Fibroblast of peridontal ligament (primary cell): ENCODE results near the gene LIF.
"Not testable (repeated sequence)": the region's sequence is repeated elsewhere in the genome, so short reads cannot be mapped to it uniquely, and the experiment has no call there.

Experiments
- DNase-seq: peaks from one replicate; pipeline ENCODE4 v3.0.0-alpha.2; 2010; ENCODE audit errors: extremely low read depth

Gene LIF

DNA sequence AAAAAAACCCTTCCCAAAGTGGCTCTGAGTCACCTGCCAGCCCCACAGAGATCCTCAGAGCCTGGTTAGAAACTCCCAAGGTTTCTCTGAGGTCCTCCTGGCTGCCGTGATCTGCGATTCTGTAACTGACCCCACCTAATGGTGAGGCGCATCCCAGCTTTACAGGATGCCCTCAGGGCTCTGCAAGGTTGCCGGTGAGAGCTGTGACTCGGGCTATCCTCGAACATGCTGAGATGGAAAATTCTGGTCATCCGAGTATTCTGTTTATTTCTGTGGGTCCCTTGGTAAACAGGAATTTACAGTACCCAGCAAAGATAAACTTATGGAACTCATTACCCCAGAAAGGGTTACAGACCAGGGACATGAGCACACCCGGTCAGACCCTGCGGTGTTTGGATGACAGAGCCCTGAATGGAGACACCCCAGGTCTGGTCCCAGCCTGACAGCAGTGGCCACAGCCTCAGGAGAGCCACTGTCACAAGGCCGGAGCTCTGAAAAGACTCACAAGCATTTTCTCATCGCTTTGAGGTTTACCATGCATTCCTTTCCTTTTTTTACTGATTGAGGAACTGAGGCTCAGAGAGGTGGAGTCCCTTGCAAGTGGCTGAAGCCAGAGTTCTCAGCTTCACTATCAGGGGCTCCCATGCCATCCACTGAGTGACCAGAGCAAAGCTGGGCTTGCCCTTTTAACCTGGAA, 22.2 kb downstream of the LIF start:
- DNase-seq = peak; percentile 55

DNA sequence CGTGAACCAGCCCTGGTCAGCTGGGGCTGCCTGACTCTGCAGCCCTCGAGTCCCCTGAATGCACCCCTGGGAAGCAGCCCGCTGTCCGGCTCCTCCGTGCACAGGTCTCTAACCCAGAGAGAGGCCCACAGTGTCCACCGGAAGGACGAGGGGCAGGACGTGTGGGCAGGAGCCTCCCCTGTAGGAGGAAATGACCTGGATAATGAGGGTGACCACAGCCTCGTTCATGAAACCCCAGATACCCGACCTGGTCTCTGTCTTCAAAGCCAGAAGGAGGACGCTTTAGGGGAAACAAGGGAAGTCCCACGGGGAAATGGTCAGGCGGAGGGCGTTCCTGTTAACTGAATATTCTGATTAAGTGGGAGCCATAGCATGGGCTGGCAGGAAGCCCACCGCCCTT, 23.3 kb downstream of the LIF start:
- no peak for DNase-seq

DNA sequence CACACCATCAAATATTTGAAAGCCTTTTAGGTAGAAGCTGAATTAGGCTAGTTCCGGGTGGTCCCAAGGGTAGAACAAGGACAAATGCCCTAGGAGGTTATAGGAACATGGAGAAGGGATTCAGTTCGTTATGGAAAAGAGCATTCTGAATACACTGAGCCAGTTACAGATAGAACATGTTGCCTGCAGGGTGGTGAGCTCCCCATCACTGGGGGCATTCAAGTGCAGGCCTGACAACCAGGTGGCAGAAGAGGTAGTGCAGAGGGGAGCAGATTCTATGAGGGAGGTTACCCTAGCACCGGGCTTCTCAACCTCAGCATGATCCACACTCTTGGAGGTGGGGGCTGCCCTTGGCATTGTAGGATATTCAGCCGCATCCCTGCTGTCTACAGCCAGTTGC, 24.2 kb downstream of the LIF start:
- DNase-seq = no peak

DNA sequence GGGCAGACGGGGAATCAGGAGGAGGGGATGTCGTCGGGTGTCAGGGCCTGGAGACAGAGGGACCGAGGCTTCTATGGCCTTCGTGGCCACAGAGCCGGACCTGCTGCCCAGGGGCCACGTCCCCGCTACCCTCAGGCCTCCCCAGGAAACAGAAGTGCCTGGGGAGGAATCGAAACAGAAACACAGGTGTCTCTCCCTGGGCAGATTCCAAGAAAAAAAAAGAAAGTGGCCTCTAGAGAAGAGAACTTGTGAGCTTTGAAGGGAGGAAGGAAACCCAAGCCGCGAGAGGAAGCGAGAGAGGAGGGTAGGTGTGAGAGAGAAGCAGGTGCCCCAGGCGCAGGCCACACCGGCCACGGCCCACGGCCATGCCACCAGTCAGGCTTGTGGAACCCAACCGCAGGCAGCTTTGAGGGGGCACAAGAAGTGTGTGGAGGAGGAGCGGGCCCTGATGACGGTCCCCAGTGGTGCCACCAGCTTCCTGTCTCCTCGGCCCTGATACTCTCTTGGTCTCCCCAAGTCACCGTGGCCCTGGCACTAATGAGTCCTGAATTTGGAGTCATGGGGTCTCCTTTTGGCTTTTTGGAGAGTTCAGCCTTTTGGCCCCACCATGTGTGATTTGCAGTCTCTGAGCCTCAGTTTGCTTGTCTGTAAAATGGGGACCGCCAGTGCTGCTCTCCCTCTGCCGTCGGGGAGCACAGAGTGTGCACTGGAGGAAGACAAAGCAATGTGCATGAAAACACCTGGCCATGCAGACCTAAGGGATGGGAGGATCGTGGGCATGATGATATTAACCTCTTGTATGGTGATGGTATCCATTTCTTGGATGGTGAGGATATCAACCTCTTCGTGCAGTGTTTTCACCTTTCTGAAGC, 25.2 kb downstream of the LIF start:
- DNase-seq = no peak

- DNase-seq = no peak
Measured at GRCh38 chr22:30220338-30221012, 26.1 kb downstream of the LIF start.

GRCh38 chr22:30219668-30220278, 26.8 kb downstream of the LIF start:
- DNase-seq = no peak

GRCh38 chr22:30219049-30219654, 27.4 kb downstream of the LIF start:
- no peak for DNase-seq

DNA sequence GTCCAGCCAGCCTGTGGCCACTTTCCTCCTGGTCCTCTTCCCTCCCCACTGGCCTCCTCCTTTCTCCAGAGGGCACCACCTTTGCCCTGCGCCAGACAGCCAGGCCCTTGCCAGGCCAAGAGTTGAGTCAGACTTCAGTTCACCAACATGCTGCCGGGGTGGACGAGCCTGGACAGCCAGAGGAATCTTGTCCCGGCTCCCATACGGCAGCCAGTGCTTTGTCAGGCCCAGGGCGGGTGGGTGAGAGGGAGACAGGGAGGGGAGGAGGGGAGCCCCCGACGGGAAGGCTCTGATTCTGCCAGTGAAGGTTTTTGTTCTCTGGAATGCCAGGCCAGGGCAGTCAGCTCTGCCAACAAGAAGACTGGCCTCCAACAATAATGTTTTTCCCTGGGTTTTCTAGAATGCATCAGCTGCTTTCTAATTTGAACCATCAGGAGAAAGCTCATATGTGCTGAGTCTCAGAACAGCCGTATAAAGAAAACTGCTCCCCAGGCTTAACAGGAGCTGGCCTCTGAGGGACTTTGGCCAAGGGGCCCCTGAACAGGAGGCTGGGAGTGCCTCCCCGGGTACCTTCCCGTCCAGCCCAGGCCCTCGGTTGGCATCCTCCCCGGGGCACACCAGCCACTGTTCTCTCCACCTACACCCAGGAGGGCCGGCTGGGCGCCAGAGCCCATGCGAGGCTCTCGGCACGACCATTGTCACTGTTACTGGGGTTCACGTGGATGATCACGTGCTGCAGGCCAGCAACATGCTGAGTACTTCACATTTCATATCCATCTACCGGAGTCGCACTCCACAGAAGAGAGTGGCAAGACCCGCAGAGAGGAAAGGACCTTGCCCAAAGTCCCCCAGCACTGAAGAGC, 28.6 kb downstream of the LIF start:
- DNase-seq = peak; percentile 82

- DNase-seq = no peak
Measured at GRCh38 chr22:30216710-30217109, 29.8 kb downstream of the LIF start.

GRCh38 chr22:30216272-30216671, 30.3 kb downstream of the LIF start:
- not testable (repeated sequence) for DNase-seq

DNA sequence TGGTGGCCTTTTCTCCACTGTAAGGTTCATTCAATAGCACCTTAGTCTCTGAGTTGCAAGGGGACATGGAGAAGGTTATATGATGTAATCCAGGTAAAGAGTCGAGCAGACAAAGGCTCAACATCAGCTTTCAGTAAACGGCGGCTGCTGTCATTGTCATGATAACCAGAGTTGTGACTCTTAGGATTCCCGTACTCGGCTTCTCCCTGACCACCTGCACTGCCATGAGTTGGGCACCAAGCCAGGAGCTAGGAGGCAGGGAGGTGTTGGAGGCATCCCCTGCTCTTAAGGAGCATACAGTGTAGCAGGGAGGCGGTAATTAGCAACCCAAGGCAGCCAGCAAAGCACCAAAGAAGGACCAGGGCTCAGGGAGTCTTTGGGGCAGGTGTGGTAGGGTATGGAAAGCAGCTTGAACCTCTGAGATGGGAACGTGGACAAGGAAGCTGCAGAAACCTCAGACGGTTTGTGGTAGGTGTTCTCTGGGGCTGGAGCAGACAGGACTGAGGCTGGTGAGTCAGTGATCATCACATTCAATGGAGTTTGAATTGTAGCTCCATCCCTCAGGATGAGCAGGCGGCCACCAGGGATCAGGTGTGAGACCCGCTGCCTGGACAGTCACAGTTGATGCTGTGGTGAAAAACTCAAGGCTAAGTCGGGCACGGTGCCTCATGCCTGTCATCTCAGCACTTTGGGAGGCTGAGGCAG, 31.7 kb downstream of the LIF start:
- DNase-seq = no peak

DNA sequence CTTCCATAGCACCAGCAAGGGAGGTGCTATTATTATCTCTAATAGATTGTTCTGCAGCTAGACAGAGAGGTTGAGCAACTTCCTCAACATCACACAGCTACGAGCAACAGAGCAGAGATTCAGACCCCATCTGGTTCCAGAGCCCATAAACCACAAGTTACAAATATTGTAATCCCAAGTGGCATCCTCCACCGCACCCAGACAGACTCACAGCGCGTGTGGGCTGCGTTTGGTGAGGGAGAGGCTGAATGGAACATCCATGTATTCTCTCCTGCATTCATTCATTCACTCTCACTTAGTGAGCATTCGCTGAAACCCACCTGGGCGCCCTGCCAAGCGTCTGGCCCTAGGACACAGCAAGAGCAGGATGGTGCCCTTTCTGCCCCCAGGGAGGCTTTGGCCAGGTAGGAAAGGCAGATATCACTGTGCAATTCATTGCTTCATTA, 33.5 kb downstream of the LIF start:
- peak; percentile 79 for DNase-seq

GRCh38 chr22:30212363-30212995, 34.1 kb downstream of the LIF start:
- DNase-seq = peak; percentile 75

- no peak for DNase-seq
Measured at GRCh38 chr22:30211124-30211820, 35.3 kb downstream of the LIF start.

DNA sequence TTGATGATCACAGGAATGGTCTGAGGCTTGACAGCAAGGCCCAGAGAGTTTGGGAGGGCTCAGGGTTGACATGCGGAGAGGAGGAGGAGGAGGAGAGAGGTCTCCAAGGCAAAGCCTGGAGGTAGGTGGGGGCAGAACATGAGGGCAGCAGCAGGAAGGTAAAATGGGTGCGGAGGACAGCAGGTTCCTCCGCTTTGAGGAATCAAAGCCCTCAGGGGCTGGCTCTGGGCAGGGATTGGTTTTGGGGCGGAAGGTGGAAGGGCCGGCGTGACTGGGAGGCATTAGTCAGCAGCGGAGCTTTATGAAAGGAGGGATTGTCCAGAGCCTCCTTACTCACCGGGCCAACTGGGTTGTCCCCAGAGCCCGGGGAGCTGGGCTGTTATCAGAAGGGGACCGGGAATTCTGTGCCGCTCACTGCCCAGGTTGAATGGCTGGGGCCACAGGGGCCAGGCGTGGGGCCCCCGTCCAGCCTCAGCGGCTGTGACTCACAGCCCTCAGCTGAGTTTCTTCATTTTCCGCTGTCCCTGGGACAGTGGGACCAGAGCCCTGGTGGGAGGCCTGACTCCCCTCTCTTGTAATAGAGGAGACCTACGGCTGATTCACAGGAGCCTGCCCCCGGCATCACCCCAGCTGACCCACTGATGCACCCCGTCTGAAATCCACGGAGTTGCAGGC, 36.2 kb downstream of the LIF start:
- DNase-seq = peak; percentile 60

DNA sequence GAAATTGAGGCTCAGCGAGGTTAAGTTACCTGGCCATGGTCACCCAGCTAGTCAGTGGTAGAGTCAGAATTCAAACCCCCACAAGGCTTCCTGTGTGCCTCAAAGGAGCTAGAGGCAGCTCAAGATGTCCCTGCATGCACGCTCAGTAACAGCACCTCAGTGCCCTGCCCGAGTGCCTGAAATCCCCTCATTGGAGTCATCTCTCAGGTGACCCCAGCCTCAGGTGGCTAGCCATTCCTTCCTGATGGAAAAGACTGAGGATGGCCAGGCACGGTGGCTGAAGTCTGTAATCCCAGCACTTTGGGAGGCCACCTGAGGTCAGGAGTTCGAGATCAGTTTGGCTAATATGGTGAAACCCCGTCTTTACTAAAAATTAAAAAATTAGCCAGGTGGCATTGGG, 36.9 kb downstream of the LIF start:
- DNase-seq = no peak

- peak; percentile 94 for DNase-seq
Measured at GRCh38 chr22:30208631-30209603, 37.6 kb downstream of the LIF start.
